ENCODE data around the gene SHISA6. TPM values are rescaled to one million over a fixed set of nuclear protein-coding genes. Genes with fewer than 3 reads are reported as not detected.

The SHISA6 gene
- total RNA-seq, 2 donors from 2014 or later, result not detected

DNA sequence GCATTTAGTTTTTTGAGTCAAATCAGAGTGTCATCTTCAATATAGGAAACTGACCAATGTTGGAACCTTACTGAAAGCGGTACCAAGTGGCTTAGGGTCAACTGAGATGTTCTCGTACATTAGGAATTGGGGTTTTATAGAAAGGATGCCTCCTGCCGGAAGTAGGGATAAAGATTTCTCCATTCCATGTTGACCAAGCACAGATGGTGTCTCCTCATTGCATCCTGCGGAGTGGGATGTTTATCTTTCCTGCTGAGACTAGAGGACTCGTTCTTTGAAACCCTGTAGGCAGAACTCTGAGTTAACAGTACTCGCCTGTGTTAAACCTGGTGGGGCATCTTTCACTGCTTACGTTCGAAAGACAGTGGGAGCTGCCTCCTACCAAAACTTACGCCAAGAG lies 1.4 kb downstream of the SHISA6 start:
- Mint-ChIP-seq H3K27ac (no peak overlapping the region), H3K36me3 (ENCODE audit: low read depth) (no peaks in the 10 kb centered on the region), H3K27me3 (peaks cover 26% of the 10 kb centered on the region), H3K4me1 (no peaks in the 10 kb centered on the region), H3K4me3 (no peak overlapping the region)
- ATAC-seq (no peak), DNase-seq (no peak)
- H3K9me3 ChIP-seq (ENCODE audit: control insufficient read depth, low read length, poor library complexity, severe bottlenecking), result no peaks in the 10 kb centered on the region

DNA sequence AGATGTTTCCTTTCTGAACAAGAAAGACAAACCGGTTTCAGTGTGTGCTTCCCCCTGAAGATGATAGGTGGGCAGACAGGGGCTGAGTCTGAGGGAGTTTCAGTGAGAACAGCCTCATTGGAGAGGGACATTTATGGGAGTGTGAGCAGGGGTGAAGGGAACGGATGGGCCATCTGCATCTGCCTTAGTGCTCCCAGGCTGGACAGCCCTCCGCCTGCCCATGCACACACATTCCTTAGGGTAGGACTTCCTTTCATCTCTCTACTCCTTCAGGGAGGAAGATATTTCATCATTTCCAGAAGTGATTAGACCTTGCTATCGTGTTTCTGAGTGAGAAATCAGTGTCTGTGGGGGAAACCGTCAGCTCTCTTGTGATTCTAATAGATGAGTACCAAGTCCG lies 3.8 kb downstream of the SHISA6 start:
- no peak for DNase-seq
- Mint-ChIP-seq H3K36me3 (ENCODE audit: low read depth) (no peaks in the 10 kb centered on the region), H3K27ac (no peak overlapping the region), H3K27me3 (peaks cover 11% of the 10 kb centered on the region), H3K4me3 (no peak overlapping the region), H3K4me1 (no peaks in the 10 kb centered on the region)
- no peak for ATAC-seq
- no peaks in the 10 kb centered on the region for H3K9me3 ChIP-seq (ENCODE audit: control insufficient read depth, low read length, poor library complexity, severe bottlenecking)

DNA sequence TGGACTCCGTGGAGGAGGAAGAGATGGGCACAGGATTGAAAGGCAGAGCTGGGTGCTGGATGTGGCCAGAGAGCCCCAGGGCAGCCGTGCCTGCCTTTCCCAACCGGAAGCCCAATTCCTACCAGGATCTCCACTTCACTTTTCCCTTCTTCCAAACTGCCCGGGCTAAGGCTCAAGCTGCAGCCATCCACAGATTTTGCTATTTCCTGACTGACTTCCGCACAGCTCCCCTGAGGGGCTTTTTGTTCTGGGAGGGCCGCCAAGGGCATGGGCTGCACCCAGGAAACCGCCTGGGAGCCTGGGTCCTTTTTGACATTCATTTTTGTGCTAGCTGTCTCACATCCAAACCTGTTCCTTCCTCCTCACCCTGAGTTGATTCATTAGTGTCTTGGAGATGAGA lies 4.2 kb downstream of the SHISA6 start:
- H3K4me1 Mint-ChIP-seq, result no peaks in the 10 kb centered on the region
- no peak overlapping the region for H3K4me3 Mint-ChIP-seq
- no peaks in the 10 kb centered on the region for H3K36me3 Mint-ChIP-seq (ENCODE audit: low read depth)
- H3K27me3 Mint-ChIP-seq, result peaks cover 9% of the 10 kb centered on the region
- no peak for DNase-seq
- no peak for ATAC-seq
- no peaks in the 10 kb centered on the region for H3K9me3 ChIP-seq (ENCODE audit: control insufficient read depth, low read length, poor library complexity, severe bottlenecking)
- no peak overlapping the region for H3K27ac Mint-ChIP-seq

DNA sequence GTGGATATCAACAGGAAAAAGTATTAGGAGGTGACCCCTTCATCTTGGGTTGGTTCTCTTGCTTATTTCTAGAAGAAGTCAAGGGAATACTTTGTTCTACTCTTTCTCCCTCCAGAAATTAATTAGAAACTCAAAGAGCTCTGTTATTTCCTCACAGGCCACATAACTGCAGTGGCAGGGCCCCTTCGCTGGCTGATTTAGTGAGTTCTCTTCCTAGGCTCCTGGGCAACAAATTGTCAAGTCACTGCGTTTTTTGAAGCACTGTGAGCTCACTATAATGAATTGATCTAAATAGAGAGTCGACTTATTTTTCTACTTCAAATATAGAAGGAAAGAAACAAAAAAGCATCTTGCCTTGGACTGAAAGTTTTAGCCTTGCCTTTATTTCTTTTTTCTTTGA lies 4.8 kb downstream of the SHISA6 start:
- DNase-seq, result no peak
- Mint-ChIP-seq H3K27me3 (peaks cover 9% of the 10 kb centered on the region), H3K4me1 (no peaks in the 10 kb centered on the region), H3K36me3 (ENCODE audit: low read depth) (no peaks in the 10 kb centered on the region), H3K4me3 (no peak overlapping the region), H3K27ac (no peak overlapping the region)
- no peaks in the 10 kb centered on the region for H3K9me3 ChIP-seq (ENCODE audit: control insufficient read depth, low read length, poor library complexity, severe bottlenecking)
- no peak for ATAC-seq

DNA sequence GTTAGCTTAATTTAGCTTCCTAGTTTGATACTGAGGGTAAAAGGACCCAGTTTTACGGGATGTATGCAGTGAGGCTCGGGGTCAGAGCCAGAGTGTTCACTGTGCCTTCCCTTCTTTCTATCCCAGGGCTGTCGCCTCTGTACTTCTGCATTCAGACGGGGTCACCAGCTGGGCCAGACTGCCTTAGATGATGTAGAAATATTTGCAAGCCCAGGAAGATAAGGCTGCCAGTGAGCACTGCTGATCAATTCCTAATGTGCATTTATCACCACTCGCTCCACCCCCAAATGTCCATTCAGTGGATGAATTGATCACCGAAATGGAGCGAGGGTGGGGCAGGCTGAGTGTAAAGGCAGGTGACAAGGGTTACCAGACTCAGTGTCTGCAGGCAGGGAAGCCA lies 9.1 kb downstream of the SHISA6 start:
- no peak overlapping the region for H3K27ac Mint-ChIP-seq
- H3K36me3 Mint-ChIP-seq (ENCODE audit: low read depth), result no peaks in the 10 kb centered on the region

DNA sequence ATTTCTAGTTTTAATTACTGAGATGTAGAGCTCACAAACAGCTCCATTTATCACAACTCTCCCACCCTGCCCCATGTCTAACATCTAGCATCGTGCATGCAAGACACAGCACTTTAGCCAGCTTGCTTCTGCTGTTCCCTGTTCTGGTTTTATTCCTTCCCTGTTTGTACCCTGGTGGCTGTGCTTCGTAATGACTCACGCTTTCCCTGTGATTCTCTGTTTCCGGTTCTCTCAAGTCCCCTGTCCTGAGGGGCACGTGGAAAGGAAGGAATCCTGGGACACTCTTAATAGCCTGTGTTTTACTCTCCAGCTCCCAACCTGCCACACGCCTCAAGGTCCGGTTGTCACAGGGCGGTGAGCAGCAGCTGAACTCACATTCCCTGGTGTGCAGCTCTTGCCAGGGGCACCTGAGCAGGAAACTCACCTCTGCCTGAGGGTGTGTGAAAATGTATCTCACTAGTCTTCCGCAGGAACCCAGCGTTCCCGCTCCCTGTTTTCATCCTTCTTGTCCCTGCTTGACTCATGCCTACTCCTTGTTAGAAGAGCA lies 10.6 kb downstream of the SHISA6 start:
- H3K9me3 ChIP-seq (ENCODE audit: control insufficient read depth, low read length, poor library complexity, severe bottlenecking), result no peaks in the 10 kb centered on the region
- Mint-ChIP-seq H3K27me3 (no peaks in the 10 kb centered on the region), H3K4me3 (no peak overlapping the region), H3K4me1 (no peaks in the 10 kb centered on the region), H3K27ac (no peak overlapping the region), H3K36me3 (ENCODE audit: low read depth) (no peaks in the 10 kb centered on the region)
- no peak for ATAC-seq
- DNase-seq, result no peak

More for the DNA sequence above, 9.1 kb downstream of the SHISA6 start:
- no peaks in the 10 kb centered on the region for H3K9me3 ChIP-seq (ENCODE audit: control insufficient read depth, low read length, poor library complexity, severe bottlenecking)
- DNase-seq, result no peak
- Mint-ChIP-seq H3K4me3 (no peak overlapping the region), H3K27me3 (no peaks in the 10 kb centered on the region), H3K4me1 (no peaks in the 10 kb centered on the region)
- ATAC-seq, result no peak

DNA sequence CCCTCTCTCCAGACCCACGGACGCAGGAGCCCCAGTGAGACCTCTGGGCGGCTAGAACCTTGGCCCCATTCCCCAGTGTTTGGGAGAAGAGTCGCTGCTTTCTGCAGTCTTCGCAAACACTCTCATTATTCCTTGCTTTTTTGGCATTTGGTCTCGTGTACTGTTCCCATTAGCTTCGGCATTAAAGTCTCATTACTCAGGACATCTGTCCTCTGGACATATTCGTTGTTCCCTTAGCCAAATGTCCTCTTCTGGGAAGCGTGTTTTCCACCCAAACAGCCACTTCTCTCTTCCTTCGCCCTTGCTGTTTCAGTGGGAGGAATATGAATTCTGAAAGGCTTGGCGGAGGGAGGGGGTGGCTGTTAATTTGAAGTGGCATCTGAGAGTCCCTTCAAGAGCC lies 11.1 kb downstream of the SHISA6 start:
- H3K4me1 Mint-ChIP-seq, result no peaks in the 10 kb centered on the region
- H3K36me3 Mint-ChIP-seq (ENCODE audit: low read depth), result no peaks in the 10 kb centered on the region
- no peak overlapping the region for H3K27ac Mint-ChIP-seq
- no peak for DNase-seq
- H3K9me3 ChIP-seq (ENCODE audit: control insufficient read depth, low read length, poor library complexity, severe bottlenecking), result no peaks in the 10 kb centered on the region
- H3K4me3 Mint-ChIP-seq, result no peak overlapping the region
- no peaks in the 10 kb centered on the region for H3K27me3 Mint-ChIP-seq
- ATAC-seq, result no peak

DNA sequence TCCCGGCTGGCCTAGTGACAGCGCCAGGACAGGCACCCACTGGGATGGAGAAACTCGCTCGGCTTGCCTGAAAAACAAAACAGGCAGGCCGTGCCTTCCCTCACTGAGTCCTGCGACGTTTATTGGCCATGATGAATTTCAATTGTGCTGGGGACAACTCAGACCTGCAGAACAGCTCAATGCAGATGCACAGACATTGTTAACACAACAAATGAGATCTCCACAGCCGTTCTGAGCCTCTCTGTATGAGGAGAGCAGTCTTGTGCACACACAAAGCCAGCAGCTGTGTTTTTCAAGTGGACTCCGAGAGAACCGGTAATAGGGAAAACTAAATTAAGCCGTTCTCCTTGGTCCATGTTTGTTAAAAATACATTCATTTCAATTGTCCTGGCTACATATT lies 15.9 kb downstream of the SHISA6 start:
- H3K4me1 Mint-ChIP-seq, result no peaks in the 10 kb centered on the region
- H3K27ac Mint-ChIP-seq, result no peak overlapping the region
- H3K4me3 Mint-ChIP-seq, result no peak overlapping the region
- no peak for ATAC-seq
- no peaks in the 10 kb centered on the region for H3K27me3 Mint-ChIP-seq
- no peaks in the 10 kb centered on the region for H3K36me3 Mint-ChIP-seq (ENCODE audit: low read depth)
- H3K9me3 ChIP-seq (ENCODE audit: control insufficient read depth, low read length, poor library complexity, severe bottlenecking), result no peaks in the 10 kb centered on the region
- DNase-seq, result no peak

DNA sequence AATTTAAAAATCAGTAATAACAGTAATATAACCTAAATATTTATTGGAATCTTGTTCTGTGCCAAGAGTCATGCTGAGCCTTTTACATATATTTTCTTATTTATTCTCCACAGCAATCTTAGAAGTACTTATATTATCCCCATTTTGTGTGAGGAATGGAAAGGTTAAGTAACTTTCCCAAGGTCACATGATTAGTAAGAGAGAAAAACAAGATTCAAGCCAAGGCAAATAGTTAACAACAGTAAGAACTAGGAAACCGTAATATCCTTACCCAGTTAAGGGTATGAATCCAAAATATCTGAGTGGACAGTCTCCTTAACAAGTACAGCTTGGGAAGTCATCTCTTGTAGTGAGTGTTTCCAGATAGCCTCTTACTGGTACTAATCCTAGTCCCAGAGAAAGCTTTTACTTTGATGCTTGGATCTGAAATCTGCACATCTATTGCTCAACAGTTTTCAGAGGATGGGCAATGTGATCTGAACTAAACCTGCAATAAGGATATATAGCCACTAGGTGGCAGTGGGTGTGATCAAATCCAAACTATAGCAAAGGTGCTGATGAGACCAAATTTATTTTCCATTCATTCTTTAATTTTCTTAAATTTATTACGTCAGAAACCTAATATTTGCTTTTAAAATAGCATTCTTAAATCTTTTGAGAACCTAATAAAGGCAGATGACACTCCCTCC lies 23.3 kb downstream of the SHISA6 start:
- no peaks in the 10 kb centered on the region for H3K36me3 Mint-ChIP-seq (ENCODE audit: low read depth)
- H3K4me3 Mint-ChIP-seq, result no peak overlapping the region
- ATAC-seq, result no peak
- no peak overlapping the region for H3K27ac Mint-ChIP-seq
- no peaks in the 10 kb centered on the region for H3K27me3 Mint-ChIP-seq
- peaks cover 3% of the 10 kb centered on the region for H3K9me3 ChIP-seq (ENCODE audit: control insufficient read depth, low read length, poor library complexity, severe bottlenecking)
- no peak for DNase-seq
- H3K4me1 Mint-ChIP-seq, result no peaks in the 10 kb centered on the region

DNA sequence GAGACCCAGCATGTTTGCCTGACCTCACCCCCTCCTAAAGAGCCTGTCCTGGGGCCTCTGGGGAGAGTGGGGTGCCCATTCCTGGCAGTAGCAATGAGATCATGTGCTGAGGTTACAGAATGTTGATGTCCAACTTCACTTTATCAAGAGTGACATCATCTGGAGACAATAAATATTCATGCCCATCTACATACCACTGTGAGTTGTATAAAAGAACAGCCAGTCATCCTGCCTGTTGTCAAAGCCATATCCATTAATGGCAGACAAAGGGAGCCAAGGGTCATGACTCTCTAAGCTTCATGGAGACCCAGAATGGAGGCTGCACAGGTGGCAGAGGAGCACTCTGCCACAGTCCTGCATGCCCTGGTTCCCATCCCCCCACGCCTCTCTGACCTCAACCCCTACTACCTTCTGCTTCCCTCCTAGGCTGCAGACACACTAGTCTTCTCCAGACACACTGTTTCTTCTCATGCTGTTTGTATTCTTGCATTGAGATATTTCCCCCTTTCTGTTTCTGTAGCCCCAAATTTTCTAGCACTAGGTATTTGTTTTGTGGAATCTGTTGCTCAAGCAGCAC lies 27.1 kb downstream of the SHISA6 start:
- H3K9me3 ChIP-seq (ENCODE audit: control insufficient read depth, low read length, poor library complexity, severe bottlenecking), result no peaks in the 10 kb centered on the region
- no peaks in the 10 kb centered on the region for H3K27me3 Mint-ChIP-seq
- ATAC-seq (no peak), DNase-seq (no peak)
- H3K4me1 Mint-ChIP-seq, result no peaks in the 10 kb centered on the region
- no peak overlapping the region for H3K27ac Mint-ChIP-seq
- no peaks in the 10 kb centered on the region for H3K36me3 Mint-ChIP-seq (ENCODE audit: low read depth)
- no peak overlapping the region for H3K4me3 Mint-ChIP-seq

DNA sequence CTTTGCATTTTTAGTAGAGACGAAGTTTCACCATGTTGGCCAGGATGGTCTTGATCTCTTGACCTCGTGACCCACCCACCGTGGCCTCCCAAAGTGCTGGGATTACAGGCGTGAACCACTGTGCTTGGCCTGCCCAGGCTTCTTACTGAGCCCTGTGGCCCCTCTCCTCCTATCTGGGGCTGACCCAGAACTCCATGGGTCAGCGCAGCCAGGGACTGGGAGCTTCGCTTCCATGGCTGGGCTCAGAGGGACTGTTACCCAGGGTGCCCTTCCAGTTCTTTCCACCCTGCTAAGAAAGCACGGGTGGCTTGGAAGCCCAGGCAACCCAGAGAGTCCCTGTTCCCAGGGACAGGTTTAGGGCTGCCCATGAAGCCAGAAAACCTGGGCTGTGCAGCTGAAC lies 28.2 kb downstream of the SHISA6 start:
- DNase-seq, result no peak
- no peak overlapping the region for H3K4me3 Mint-ChIP-seq
- H3K9me3 ChIP-seq (ENCODE audit: control insufficient read depth, low read length, poor library complexity, severe bottlenecking), result no peaks in the 10 kb centered on the region
- H3K27me3 Mint-ChIP-seq, result no peaks in the 10 kb centered on the region
- H3K4me1 Mint-ChIP-seq, result no peaks in the 10 kb centered on the region
- no peak overlapping the region for H3K27ac Mint-ChIP-seq
- ATAC-seq, result no peak
- no peaks in the 10 kb centered on the region for H3K36me3 Mint-ChIP-seq (ENCODE audit: low read depth)

DNA sequence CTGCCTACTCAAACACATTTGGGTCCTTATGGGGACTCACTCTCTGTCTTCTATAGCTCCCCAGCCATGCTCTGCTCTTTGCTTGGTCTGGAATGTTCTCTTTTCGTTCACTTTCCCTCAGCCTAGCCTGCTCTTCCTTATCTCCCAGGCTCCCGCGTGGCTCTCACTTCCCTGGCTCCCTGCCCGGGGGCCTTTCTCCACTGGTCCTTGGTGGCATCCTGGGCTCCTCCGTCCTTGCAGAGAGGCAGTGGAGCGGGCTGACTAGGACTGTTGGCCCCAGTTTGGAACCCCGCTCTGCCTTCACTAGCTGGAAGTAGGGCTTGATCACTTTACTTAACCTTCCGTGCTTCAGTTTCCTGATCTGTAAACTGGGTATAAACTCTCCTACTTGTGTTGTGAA lies 31.2 kb downstream of the SHISA6 start:
- Mint-ChIP-seq H3K36me3 (ENCODE audit: low read depth) (no peaks in the 10 kb centered on the region), H3K27me3 (no peaks in the 10 kb centered on the region), H3K4me3 (no peak overlapping the region), H3K4me1 (no peaks in the 10 kb centered on the region), H3K27ac (no peak overlapping the region)
- DNase-seq (no peak), ATAC-seq (no peak)
- H3K9me3 ChIP-seq (ENCODE audit: control insufficient read depth, low read length, poor library complexity, severe bottlenecking), result no peaks in the 10 kb centered on the region

DNA sequence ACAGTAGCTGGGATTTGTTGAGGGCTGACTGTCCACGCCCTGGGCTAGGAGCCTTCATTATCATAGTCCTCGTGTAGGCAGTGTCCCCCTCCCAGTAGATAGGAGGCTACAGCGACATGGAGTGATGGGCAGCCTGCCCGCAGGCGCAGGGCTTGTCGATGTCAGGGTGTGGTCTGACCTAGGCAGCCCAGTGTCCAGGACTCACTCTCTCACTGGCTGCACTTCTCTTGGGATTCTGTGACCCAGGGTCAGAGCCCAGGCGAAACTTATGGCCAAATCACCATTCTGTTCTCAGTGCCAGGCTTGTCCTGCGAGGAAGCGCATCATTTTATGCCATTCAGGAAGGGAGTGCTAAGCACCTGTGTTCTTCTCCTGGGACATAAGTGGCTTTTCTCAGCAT lies 32.6 kb downstream of the SHISA6 start:
- H3K27ac Mint-ChIP-seq, result no peak overlapping the region
- no peak for ATAC-seq
- H3K4me1 Mint-ChIP-seq, result no peaks in the 10 kb centered on the region
- DNase-seq, result no peak
- H3K36me3 Mint-ChIP-seq (ENCODE audit: low read depth), result no peaks in the 10 kb centered on the region
- H3K9me3 ChIP-seq (ENCODE audit: control insufficient read depth, low read length, poor library complexity, severe bottlenecking), result no peaks in the 10 kb centered on the region
- H3K27me3 Mint-ChIP-seq, result no peaks in the 10 kb centered on the region
- no peak overlapping the region for H3K4me3 Mint-ChIP-seq

DNA sequence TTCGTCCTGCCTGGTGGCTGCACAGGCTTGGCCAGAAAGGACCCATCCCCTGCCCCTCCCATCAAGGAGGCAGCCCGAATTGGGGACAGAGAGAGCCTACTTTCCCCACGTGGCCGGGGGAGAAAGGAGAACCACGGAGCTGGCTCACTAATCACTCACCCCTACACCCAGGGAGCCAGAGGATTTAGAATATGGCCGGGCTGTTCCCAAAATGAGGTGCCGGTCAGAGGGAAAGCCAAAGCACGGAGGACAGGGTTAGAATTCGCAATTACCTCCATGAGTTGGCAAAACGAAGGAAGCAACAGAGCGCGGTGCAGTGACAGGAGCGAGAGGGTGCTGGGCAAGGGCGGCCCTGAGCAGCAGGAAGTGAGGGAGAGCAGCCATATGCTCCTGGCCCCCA lies 33.1 kb downstream of the SHISA6 start:
- no peak for ATAC-seq
- Mint-ChIP-seq H3K4me3 (no peak overlapping the region), H3K27me3 (no peaks in the 10 kb centered on the region), H3K36me3 (ENCODE audit: low read depth) (no peaks in the 10 kb centered on the region), H3K27ac (no peak overlapping the region), H3K4me1 (no peaks in the 10 kb centered on the region)
- H3K9me3 ChIP-seq (ENCODE audit: control insufficient read depth, low read length, poor library complexity, severe bottlenecking), result no peaks in the 10 kb centered on the region
- no peak for DNase-seq

Data from T-helper 17 cell (primary cell).